GM18517 (cell line): Measurements from ENCODE around the gene CD248.
"Not testable (repeated sequence)": the region's sequence is repeated elsewhere in the genome, so short reads cannot be mapped to it uniquely, and the experiment has no call there.

Source experiments
- ATAC-seq: cut with Tn5 transposase; IDR thresholded peaks from one replicate; pipeline ENCODE4 v1.9.1; 2021; ENCODE audit warnings: mild to moderate bottlenecking, moderate library complexity; ENCODE audit not compliant: unreplicated experiment

CD248 gene

GRCh38 chr11:66316849-66317251 is at the start of gene CD248:
Gene CD248, minus strand, starts transcription at chr11:66317044. Its CDS starts 17 bp downstream, at chr11:66317027.
- ATAC-seq, result no peak

GRCh38 chr11:66365711-66366619 is 49.1 kb upstream of the CD248 start:
- no peak for ATAC-seq

GRCh38 chr11:66365166-66365565 is 48.3 kb upstream of the CD248 start:
- ATAC-seq, result no peak

GRCh38 chr11:66363805-66364535 is 47.1 kb upstream of the CD248 start:
- ATAC-seq, result no peak

GRCh38 chr11:66363187-66363601 is 46.4 kb upstream of the CD248 start:
- no peak for ATAC-seq

GRCh38 chr11:66362481-66363147 is 45.8 kb upstream of the CD248 start:
- no peak for ATAC-seq

- ATAC-seq, result no peak
Observed at GRCh38 chr11:66361502-66361941, 44.7 kb upstream of the CD248 start.

GRCh38 chr11:66360406-66361073 is 43.7 kb upstream of the CD248 start:
- no peak for ATAC-seq

- ATAC-seq, result no peak
Observed at GRCh38 chr11:66359662-66360087, 42.8 kb upstream of the CD248 start.

GRCh38 chr11:66350560-66351235 is 33.9 kb upstream of the CD248 start:
- ATAC-seq, result not testable (repeated sequence)

GRCh38 chr11:66349084-66349386 is 32.2 kb upstream of the CD248 start:
- no peak for ATAC-seq

- ATAC-seq, result peak; percentile 50
Observed at GRCh38 chr11:66347425-66348276, 30.8 kb upstream of the CD248 start, which contains the start of gene B4GAT1. Gene B4GAT1, minus strand, starts transcription at chr11:66347629. Its CDS starts 84 bp downstream, at chr11:66347545.

- ATAC-seq, result no peak
Observed at GRCh38 chr11:66346476-66347424, 29.9 kb upstream of the CD248 start.

- ATAC-seq, result no peak
Observed at GRCh38 chr11:66345316-66345649, 28.4 kb upstream of the CD248 start.

GRCh38 chr11:66344550-66345315 is 27.9 kb upstream of the CD248 start, which contains the start of gene BRMS1:
Gene BRMS1, minus strand, starts transcription at chr11:66345104. Its CDS starts 2,870 bp downstream, at chr11:66342234.
- peak; percentile 58 for ATAC-seq

- no peak for ATAC-seq
Observed at GRCh38 chr11:66343176-66343575, 26.3 kb upstream of the CD248 start.

GRCh38 chr11:66341502-66342126 is 24.8 kb upstream of the CD248 start:
- ATAC-seq, result no peak
